SHP77 treated with DMSO at 0.1 percent for 48 hours (cell line): ENCODE measurements around the gene GCHFR.

Experiments used
- DNase-seq: peaks from one replicate; lab custom pipeline; 2025; lab: John Stamatoyannopoulos, UW

Gene GCHFR

DNA sequence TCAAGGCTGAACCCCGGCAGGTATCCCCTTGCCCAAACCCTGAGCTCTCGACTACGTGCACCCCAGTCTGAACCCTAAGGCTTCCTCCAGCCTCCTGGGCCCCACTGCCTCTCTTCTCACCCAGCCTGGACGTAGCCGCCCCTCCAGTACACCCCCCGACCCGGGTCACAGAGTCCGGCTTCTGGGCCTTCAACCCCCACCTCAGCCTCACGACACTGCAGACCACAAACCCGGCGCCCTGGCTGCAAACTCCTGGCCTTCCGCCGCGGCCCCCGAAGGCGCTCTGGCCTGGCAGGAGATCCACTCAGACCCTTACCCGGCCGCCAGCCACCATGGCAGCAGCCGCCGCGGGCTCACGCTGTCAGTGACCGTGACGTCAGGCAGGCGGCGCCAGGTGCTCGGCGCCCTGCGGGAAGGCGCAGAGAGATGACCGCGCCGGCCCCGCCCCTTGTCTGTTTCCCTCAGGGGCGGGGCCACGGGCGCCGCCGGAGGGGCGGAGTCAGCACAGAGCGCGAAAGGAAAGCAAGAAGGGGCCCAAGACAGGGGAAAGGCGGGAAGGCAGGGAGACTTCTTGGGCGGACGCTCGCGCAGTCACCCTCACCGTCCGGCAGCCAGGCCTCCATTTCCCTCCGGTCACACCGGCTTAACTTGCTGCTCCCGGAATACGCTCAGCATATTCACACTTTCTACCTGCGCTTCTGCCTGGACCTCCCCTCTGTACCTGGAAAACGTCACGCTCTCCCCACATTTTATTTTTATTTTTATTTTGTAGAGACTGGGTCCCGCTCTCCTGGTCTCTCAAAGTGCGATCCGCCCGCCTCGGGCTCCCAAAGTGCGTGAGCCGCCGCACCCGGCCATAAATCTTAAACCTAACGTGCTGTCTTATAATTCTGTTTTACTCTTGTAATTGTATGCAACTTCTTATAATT, 8.7 kb upstream of the GCHFR start, which contains the start of gene RMDN3:
Gene RMDN3 (minus strand): TSS at position 372 of the 929 bp plus-strand sequence. CDS start 471 bp downstream, outside the sequence.
- DNase-seq: peak; percentile 67

DNA sequence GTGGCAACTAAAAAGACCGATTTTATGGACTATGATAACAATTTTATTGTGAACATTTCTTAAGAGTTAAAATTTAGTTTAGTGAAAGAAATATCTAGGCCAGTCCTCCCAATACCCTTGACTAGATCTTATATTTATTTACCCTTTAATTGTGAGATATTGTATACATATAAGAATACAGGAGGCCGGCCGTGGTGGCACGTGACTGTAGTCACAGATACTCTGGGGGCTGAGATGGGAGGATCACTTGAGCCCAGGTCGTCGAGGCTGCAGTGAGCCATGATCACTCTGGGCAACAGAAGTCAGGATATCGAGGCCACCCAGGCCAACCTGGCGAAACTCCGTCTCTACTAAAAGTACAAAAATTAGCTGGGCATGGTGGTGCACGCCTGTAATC, 8.1 kb upstream of the GCHFR start:
- DNase-seq: no peak

- no peak for DNase-seq
Measured at GRCh38 chr15:40756938-40757337, 6.9 kb upstream of the GCHFR start.

- no peak for DNase-seq
Measured at GRCh38 chr15:40759961-40760360, 3.9 kb upstream of the GCHFR start.

GRCh38 chr15:40762919-40763800, 708 bp upstream of the GCHFR start:
- peak; percentile 60 for DNase-seq

- no peak for DNase-seq
Measured at GRCh38 chr15:40764629-40765103, 798 bp downstream of the GCHFR start.

DNA sequence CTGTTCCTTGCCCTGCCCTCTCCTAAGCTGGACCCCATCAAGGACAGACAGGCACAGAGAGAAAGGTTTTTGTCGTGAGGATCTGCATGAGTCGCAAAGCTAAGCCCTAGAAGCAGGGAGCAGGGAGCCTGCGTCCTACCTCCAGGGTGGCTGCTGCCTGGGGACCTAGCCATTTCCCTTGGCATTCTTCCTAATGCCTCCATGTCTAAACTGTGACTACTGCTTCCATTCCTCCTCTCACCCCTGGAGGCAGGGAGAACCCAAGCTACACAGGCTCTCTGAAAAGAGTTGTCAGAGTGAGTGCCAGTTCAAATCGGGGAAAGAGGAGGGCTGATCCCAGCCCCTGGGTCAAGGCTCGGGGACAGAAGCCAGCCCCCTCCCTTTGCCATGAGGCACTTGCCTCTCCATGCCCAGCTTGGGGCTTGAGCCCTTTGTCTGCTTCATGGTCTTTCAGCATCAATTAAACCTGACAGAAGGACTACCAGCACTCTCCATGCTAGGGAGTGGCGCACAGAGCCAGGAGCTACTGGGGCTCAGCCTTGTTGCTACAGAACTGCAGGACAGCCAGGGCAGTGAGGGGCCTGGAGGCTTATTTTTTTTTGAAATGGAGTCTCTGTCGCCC, 2.4 kb downstream of the GCHFR start:
- no peak for DNase-seq

- DNase-seq: no peak
Measured at GRCh38 chr15:40766906-40767837, 3.3 kb downstream of the GCHFR start.

DNA sequence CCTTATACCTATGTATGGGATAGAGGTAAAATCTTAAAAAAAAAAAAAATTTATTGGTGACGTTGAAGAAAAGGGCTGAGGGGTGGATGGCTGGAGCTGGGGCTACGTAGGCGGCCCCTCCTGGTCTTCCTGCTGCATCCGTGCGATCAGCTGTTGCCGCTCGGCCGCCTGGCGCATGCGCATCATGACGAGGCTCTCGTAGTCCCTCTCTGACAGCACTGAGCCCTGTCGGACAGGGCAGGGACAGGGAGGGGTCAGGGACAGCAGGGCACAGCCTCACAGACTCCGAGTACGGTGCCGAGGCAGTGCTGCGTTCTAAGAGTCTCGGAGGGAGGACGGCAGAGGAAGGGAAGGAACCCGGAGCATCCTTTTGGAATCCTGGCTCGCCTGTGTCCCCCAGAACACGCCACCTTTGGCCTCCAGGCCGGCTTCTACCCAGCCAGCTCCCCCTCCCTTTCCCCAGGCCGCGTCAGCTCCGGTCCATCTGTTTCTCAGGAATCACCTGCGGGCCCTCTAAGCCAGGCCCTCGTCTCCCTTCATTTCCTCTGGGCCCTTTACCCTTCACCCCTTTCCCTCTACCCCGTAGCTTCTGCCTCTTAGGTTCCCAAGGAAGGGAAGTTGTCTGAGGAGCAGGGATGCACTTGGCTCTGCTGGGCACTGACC, 4.1 kb downstream of the GCHFR start:
- DNase-seq: no peak

DNA sequence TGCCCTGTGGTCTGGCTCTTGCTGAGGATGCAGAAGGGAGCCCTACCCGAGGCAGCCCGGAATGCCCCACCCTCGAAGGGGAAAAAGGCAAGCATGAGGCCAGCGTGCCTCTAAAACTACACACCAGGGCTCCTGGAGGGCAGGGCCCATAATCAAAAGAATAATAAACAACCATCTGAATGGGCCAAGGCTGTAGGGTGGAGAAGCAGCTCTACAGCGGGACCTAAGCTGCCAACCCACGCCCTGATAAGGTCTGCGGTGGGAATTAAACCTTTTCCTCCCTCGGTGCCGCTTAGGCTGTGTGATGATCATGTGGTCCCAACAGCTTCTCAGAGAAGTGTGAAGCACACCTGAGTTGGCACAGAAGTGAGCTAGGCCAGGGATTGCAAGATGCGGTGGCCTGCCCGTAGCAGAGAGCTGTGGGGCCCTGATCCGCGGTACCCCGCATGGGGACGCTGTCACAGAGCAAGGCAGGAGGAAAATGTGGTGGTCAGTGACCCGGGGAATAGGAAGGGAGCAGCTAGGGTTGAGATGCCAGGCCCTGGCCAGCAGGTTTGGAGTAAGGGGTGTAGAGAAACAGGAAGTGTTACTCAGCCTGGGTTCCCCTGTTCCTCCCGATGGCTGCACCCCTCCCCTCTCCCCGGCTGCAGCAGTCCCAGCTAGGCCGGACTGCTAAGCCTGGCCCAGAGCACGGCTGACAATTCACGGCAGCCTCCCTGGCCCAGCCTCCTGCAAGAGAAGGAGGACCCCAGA, 4.8 kb downstream of the GCHFR start:
- no peak for DNase-seq

- no peak for DNase-seq
Measured at GRCh38 chr15:40769274-40770146, 5.6 kb downstream of the GCHFR start, which contains the start of gene C15orf62. Gene C15orf62 (plus strand): TSS chr15:40769980. CDS start chr15:40770496, 516 bp downstream.

GRCh38 chr15:40770147-40770721, 6.4 kb downstream of the GCHFR start:
- DNase-seq: no peak

DNA sequence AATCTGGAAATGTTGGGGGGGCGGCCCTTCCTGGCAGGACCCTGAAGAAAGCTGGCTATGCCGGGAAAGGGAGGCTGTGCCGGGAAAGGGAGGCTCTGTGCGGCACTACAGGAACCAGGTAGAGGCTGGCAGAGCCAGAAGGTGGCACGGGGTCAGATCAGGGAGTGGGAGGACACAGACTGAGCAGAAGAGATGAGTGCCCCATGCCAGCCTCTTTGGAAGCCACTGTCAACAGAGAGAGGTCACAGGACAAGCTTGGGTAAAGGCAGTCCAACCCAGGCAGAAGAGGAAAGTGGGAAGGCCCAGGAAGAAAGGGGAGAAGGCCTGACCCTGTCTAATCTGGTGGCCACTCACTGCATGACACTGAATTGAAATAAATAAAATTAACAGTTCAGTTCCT, 7.4 kb downstream of the GCHFR start:
- DNase-seq: no peak

DNA sequence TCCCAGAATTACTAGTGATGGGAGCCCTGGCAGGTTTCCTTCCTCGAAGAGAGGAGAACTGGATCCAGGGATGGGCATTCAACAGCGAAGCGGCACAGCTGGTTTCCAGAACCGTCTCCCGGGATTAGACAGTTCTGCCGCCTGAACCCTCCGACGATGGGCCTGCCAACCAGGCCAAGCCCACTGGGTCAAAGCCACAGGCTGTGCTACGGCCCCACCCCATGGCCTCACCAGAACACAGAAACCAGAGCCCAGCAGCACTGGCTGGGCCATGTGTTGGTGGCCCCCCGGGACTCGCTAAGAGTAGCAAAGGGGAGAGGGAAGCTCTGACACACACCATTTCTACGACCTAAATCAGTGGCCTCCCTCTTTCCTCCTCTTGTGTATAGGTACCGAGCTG, 8.1 kb downstream of the GCHFR start:
- DNase-seq: no peak

DNA sequence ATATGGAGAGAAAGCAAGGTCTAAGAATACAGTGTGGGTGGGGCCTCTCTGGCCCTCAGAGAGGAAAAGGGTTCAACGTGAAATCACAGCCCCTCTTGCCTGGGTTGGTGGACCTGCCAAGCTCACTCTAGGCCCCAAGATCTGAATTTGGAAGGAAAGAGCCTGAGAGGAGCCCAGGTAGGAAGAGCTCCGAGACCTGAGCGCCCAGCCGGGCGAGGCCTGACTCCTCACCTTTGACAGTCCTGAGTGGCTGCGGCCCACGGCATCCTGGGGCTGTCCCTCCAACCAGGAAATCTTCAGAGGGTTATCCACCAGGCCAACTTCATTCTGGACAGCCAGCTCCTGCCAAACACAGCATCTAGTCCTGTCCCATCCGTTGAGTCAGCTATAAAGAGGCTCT, 9.6 kb downstream of the GCHFR start:
- DNase-seq: no peak

- DNase-seq: no peak
Measured at GRCh38 chr15:40773902-40774301, 10.0 kb downstream of the GCHFR start.

DNA sequence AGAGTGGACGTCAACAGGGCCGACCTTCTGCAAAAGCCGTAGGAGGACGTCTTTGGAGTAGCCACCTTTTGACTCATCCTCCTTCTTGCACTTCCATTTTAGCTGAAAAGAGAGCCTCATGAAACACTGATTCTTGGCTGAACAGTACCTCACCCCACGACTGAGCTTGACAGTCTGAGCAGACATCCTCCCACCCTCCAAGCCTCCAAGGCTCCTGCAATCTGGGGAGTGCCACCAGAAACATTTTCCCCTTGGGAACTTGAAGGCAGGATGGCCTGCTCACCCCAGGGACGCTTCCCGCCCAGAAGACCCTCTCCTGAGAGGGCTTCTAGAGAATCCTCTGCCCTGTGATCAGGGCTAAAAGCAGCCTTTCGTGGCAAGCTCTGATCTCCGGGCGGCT, 11.1 kb downstream of the GCHFR start:
- DNase-seq: no peak
